Middle frontal gyrus (tissue), 1 donor: Measurements from ENCODE around the gene TMEM239.
"Not testable (repeated sequence)": the region's sequence is repeated elsewhere in the genome, so short reads cannot be mapped to it uniquely, and the experiment has no call there.

Source experiments
- DNase-seq: peaks from one replicate; pipeline ENCODE4 v3.0.0-alpha.2; 2015; ENCODE audit warnings: low spot score; ENCODE audit errors: extremely low spot score

Gene TMEM239

DNA sequence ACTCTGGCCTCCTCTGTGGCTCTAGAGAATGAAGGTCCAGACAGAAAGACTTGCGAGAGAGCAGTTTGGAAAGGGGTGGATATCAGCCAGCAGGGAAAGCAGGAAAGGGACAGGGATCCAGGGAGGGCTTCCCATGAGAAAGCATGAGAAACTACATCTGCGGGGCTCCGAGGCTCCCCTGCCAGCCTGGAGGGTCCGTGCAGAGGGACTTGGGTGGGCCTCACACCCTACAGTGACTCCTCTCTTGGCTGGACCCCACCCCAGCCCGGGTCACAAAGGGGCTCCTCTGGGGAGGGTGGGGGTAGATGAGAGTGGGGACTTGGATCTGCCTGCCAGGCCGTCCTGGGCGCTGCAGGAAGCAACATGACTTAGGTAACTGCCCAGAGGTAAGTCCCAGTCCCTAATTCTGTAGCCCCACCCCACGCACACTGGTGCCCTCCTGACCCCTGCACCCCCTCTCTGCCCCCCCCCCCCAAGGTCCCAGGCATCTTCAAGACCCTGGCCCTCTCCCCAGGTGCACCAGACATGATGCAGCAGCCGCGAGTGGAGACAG, at the start of gene TMEM239:
TMEM239 (plus strand) TSS at position 335 of the 553 bp plus-strand sequence; CDS start at position 526, 191 bp downstream.
- no peak for DNase-seq

DNA sequence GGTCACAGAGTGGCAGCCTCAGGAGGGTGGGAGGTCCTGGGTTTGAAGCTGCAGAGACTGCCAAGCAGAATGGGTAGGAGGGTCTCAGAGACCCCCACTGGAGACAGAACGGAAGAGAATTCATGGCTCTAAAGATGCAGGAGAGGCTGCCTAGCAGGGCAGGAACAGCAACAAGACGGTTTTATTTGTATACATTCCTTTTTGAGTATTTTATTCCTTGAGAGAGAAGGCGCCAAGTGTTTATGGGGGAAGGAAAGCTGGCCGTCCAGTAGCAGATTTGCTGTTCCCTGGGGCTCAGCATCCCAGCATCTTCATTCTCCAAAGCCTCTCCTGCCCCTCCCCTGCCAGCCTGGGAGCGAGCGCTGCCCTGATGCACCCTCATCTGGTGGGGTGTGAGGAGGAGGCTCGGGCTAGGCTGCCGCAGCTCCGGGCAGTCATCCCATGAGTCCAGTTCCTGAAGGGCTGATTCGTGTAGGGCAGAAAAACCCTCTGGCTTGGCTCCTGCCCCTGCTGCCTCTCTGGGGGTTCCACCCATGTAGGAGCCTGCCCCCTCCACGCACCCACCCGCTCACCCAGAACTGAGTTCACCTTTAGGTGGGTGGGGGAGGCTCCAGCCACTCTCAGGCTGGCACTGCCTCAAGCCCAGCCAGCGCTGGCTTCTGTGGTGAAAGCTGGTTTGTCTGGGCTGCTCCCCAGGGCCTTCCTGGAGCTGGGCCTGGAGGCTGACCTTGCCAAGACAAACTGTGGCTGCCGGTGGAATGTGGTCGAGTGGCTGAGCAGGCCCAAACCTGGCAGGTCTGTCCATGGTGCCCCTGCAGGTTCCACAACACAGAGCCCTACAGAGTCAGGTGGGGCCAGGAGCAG, 48.2 kb upstream of the TMEM239 start:
- DNase-seq = no peak

DNA sequence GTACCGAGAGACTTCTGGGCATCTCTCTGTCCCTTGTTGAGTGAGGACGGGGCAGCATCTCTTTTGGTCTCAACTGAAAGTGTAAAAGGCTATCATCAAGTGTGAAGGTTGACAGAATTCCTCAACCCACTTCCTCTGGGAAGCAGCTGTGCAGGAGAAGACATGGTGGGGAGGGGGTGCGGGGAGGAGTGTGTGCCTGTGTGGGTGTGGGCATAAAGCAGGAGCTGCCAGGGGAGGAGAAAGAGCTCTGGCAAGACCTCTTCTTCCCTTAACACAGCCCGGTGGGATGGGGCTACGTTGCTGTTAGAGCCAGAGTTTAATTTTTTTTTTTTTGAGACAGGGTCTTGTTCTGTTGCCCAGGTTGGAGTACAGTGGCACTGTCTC, 47.5 kb upstream of the TMEM239 start:
- no peak for DNase-seq

DNA sequence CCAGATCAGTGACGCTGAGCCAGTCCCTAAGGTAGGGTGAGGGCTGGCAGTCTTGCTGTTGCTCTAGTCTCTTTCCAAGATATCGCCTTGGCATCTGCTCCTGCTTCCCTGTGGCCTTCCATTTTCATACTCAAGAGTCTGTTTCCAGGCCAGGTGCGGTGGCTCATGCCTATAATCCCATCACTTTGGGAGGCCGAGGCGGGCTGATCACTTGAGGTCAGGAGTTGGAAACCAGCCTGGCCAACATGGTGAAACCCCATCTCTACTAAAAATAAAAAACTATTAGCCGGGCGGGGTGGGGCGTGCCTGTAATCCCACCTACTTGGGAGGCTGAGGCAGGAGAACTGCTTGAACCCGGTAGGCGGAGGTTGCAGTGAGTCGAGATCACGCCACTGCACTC, 46.1 kb upstream of the TMEM239 start:
- not testable (repeated sequence) for DNase-seq

DNA sequence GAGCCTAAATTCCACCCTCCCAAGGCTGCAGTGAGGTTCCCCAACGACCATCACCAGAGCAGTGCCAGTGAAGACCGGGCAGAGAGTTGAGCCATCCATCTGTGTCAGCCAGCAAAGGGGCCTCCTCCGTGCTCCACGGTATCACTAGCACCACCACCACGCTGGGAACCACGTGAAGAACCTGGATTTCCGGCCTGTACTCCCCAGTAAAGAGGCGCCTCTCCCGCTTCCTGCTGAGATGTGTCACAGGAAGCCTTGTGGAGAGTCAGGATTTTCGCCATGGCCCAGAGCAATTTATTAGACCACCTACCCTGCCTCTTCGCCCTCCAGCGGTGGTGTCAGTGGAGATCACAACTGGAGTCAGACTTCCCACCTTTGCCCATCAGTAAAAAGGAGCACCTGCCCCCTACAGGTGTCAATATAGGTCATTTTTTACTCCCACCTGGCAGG, 44.5 kb upstream of the TMEM239 start:
- no peak for DNase-seq

DNA sequence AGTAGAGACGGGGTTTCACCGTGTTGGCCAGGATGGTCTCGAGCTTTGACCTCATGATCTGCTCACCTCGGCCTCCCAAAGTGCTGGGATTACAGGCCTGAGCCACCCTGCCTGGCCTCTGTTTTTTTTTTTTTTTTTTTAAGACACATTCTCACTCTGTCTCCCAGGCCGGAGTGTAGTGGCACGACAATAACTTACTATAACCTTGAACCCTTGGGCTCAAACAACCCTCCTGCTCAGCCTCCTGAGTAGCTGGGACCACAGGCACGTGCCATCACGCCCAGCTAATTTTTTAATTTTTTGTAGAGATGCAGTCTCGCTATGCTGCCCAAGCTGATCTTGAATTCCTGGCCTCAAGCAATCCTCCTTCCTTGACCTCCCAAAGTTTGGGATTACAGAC, 42.4 kb upstream of the TMEM239 start:
- no peak for DNase-seq

DNA sequence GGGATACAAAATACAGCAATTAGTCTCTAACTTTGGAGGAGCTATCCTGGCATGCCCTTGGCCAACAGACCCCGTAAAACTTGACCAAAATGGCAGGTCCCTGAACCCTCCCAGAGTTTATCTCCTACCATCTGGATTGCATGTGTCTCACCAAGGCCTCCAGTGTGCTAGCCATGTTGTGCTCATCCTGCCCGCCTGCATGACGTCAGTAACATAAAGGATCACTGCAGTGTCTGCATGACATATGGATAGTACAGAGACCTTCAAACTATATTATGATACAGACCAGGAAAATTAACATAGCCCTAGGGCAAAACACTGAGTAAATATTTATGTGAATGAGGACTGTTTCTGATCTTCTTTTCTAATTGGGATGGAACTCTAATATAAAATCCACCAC, 41.0 kb upstream of the TMEM239 start:
- no peak for DNase-seq

DNA sequence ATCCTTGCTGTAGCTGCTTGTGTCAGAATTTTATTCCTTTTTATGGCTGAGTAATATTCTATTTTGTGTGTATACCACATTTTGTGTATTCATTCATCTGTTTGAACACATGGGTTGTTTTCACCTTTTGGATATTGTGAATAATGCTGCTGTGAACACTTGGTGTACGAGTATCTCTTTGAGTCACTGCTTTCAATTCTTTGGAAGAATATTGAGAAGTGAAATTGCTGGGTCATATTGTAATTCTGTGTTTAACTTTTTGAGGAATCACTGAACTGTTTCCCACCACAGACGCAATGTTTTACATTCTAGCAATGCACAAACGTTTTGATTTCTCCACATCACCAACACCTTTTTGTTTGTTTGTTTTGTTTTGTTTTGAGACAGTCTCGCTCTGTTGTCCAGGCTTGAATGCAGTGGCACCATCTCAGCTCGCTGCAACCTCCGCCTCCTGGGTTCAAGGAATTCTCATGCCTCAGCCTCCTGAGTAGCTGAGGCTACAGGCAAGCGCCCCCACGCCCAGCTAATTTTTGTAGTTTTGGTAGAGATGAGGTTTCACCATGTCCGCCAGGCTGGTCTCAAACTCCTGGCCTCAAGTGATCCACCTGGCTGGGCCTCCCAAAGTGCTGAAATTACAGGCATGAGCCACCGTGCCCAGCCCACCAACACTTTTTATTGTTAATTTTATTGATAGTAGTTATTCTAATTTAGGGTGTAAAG, 37.4 kb upstream of the TMEM239 start:
- DNase-seq = no peak

DNA sequence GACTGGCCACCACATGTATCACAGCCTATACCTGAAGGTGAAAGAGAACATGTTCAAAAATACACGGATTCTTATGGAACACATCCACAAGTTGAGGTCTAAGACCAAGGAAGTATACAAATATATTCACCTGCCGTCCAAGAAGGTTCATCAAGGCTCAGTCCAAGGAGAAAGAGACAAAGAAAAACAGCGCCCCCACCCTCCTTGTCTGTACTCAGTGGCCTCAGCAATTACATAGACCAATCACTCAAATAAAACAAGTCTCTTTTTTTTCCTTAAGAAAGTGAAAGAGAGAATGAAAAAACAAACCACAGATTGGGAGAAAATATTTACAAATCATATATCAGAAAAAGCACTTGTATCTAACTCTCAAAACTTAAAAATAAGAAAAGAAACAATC, 35.2 kb upstream of the TMEM239 start:
- DNase-seq = no peak

DNA sequence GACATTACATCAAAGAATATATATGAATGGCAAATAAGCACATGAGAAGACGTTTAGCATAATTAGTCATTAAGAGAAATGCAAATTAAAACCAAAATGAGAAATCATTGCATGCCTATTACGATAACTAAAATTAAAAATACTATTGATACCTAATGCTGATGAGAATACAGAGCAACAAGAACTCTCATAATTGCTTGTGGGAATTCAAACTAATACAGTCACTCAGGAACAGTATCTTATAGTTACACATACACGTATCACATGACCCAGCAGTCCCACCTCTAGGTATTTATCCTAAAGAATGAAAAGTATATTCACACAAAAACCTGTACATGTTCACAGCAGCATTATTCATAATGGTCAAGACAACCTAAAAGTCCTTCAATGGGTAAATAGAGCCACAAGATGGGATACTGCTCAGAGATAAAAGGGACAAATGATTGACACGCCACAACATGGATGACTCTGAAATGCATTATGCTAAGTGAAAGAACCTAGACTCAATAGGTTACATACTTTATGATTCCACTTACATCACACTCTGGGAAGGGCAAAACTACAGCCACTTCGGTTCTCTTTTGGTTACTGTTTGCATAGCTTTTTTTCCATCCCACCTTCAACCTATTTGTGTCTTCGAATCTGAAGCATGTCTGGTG, 32.1 kb upstream of the TMEM239 start:
- no peak for DNase-seq

DNA sequence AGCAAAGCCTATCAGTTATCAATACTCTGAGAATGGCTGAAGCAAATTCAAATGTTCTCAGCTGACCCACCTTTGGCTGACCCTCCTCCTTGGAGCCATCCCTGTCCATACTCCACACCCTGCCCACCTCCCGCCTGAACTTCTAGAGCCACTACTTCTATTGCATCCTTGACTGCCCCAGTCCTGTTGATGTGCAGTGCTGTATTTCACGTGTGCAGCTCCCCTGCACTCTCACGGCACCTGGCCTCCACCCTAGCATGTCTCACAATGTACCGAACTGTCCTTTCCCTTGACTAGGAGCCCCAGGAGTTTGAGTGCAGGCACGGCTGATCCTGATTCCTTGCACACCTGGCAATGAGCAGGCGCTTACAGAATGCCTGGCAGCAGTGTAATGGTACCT, 22.7 kb upstream of the TMEM239 start:
- no peak for DNase-seq

DNA sequence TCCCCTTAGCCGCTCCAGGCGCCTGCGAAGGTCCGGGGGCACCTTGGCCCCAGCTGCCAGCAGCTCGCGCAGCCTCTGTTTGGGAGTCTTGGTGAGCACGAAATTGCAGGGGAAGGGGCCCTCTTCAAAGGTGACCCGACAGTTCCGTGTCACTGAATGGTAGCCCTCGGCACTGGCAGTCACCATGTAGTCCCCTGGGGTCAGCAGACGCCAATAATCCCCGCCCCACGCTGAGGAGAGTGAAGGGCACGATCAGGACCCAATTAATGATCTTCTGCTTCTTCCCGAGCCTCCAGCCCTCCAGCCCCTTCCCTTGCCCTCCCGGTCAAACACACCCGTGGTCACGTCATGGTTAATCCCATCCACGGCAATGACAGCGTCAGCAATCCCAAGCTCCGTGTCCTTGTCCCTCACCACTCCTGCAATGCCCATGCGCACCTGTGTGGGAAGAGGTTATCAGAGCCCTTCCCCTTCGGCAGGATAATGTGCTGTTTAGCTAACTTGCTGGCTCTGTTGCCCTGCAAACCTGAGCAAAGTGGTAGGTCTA, 21.9 kb upstream of the TMEM239 start:
- DNase-seq = no peak

DNA sequence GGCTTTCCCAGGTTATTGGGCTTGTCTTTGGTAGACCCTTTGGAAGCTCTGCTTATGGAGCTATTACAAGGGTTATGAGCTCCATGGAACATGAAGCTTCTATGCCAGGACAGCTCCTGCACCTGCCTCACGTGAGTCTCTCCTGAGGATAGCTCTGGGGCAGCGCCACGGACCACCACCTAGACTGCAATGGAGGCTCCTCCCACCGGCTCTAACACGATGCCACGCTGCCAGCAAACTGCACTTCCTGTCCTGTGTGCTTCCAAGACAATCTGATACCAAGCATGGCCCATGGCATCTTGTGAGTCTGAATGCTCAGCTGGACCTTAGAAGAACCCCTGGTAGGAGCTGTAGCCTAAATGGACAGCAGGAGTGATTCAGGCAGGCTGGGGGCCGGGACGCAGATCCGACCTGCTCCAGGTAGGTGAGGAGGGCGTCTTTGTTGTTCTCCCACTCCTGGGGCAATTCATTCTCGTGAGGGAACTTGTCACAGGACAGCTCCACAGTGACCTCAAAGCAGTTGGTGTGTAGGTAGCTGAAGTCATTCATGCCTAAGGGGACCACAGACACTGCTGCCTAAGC, 21.2 kb upstream of the TMEM239 start:
- DNase-seq = no peak

DNA sequence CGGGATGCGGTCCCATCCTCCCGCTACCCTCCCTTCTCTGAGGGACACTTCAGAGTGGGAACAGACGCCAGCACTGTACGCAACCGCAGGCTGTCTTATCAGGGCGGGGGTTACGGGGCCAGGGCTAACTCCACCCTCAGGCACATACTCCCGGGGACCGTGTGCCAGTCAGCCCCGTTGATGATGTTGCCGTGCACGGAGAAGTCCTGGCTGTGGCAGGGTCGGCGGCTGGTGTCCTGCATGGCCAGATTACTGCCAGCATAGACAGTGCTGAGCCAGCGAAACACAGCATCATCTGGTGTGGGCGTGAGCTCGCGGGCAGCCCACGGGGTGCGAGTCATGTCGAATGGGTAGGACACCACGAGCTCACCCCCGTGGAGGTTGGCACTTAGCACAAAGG, 20.7 kb upstream of the TMEM239 start:
- no peak for DNase-seq

DNA sequence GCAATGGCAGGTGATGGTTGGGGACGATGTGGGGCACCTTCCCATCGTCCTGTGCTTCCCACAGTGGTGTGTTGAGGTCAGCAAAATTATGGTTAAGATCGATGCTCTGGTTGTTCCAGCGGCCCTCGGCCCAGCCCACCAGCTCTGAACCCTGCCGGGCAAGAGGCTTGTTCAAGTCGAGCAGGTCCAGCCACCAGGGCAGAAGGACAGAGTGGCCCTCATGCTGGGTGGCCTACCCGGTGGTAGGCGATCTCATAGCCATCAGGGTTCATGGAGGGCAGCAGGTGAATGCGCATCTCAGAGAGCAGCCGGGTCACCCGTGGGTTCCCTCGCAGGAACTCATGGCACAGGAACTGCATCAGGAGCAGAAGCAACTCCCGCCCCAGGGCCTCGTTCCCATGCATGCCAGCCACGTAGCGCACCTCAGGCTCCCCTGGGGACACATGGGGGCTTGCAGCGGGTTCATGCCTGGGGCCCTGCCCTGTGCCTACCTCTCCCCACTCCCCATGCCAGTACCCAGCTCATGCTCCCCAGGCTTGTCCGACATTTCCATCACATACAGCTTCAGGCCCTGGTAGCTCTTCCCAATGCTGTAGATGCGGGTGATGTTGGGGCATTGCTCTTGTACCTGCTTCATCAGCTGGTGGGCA, 20.0 kb upstream of the TMEM239 start:
- no peak for DNase-seq

DNA sequence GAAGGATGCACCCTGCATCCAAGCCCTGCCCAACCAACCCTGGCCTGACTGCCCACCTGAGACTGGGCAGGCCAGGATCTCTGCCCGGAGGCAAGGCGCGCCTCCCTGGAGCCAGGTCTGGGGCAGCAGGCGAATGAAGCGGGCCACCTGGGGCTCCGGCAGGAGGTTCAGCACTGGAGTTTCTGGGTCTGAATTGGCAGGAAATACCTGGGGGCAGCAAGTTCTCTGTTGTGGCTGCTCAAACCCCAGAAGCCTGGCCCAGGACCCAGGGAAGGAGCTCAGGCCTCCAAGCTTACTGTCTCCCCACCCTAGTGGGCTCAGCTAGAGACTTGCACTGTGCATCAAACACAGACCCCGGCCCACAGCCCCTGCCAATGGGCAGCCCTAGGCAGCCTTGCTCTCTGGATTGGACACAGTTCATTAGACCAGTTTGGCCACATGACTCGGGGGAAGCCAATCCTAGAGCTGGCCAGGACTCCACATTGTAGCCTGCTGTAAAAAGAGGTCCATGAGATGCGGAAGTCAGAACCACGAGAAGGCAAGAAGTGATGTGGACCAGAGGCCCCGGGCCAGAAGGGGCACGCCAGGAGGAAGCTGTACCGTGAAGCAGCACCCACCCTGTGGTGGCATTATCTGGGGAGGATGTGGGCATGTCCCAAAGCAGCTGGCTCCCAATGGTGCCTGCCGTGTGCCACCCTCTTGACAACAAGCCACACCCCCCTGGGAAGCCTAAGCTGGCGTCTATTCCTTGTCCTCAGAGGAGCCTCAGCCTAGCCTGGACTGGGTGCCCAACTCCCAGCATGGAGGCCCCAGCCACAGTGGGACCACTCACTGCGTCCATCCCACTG, 18.8 kb upstream of the TMEM239 start:
- no peak for DNase-seq

DNA sequence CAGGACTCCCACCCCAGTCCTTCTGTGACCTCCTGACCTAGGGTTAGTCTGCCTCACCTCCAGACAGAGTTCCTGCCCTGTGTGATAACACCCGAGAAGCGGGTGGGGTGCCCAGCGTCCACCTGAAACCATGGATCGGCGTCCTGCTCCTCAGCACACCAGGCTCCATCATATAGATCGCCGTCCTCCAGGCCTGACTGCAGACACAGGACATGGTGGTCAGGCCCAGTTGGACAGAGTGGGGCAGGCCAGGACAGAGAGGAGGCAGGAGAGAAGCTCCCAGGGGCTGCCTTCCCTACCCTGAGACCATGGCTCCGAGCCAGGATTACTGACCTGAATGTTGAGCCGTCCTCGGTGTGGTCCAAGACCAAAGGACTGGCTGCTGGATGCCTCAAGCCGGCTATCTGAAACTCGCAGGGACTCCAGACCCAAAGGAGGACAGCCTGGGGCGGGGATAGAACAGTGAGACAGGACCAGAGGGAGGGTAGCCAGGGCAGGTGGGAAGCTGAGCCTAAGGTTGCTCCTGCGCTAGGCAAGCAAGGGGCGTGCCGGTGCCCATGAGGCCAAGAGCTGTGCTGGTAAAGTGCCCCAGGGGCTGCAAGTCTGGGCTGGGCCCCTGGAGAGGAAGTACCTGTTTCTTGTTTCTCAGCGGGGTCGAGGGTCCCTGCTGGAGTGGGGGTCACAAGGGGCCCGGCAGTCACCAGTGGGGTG, 17.9 kb upstream of the TMEM239 start:
- no peak for DNase-seq

DNA sequence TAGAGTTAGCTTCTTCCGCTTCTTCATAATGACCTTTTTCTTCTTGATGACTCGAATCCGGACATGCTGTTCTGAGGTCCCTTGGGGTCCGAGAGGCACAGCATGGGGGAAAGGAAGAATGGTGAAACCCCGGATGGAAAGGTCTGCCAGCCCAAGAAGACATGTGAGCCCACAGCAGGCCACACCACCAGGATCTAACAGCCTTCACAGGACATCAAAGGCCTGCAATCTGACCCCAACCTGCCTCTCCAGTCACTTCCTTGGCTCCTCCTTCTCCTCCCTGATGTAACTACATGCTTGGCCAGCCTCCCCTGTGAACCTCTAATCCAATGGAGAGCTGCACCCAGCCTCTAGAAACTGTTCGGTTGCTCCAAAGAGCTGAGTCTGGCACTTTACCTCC, 17.4 kb upstream of the TMEM239 start:
- DNase-seq = no peak

DNA sequence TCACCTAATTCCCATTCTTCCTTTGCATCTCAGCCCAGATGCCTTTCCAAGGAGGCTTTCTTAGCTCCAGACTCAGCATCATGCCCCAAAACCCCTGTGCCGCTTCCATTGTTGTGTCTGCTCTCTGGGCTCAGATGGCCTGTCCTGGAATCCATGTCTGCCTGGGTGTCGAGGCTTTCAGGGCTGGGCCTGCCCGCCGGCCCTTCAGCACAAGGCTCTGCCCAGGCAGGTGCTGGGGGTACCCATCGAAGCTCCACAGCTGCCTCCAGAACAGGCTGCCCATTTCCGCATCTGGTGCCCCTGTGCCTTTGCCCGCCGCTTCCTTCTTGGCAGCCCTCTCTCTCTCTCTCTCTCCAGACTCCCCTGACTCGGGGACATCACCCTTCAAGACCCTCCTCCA, 16.9 kb upstream of the TMEM239 start:
- DNase-seq = no peak
